Dermis blood vessel endothelial cell (primary cell): ENCODE measurements around the gene HDAC4. TPM values are rescaled to one million over a fixed set of nuclear protein-coding genes. Genes with fewer than 3 reads are reported as not detected.
A peak's percentile ranks its signal among the peaks of the same experiment; 100 is the strongest.

ENCODE experiments used
- DNase-seq: peaks from one replicate; pipeline ENCODE4 v3.0.0; 2010
- total RNA-seq: library from RNA; depleted of rRNA; stranded (reverse); fragments of >200 nt; gene quantifications from 2 replicates; pipeline ENCODE4 v1.2.3, GENCODE V29; 2014

Gene HDAC4
- total RNA-seq, 1 donor from 2014 or later = 17.4 TPM

DNA sequence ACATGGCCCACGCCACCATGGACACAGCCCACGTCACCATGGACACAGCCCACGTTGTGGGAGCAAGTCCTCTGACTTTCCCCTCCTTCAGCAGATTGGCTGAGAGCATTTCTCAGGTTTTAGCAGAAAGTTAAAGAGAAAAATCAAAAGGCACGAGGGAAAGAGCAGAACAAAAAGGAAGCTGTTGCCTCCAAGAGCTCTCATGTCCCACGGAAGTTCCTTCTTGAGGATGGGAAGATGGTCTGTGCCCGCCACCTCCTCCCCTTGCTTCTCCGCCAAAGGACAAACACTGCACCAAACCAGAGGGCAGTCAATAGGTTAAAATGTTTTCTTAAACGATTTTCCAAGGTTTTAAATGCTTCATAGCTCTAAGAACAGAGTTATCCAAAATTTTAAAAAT, 148.4 kb downstream of the HDAC4 start:
- no peak for DNase-seq

DNA sequence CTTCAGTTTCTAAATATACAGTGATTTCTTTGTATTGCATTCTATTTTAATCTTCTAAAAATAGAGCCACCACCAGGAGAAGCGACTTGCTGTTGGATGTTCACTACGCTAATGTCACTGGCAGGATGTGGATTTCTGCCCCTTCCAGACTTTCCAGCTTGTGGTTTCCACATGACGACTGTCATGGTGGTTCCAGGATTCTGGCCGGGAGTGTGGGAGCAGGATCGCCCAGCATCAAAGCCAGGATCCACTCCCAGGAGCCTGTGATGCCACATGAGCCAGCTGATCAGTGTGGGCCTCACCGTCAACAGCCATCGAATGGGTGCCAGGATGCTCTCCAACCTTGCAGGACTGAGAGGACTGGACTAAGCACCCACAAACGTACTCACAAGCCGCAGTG, 148.8 kb downstream of the HDAC4 start:
- DNase-seq = no peak

DNA sequence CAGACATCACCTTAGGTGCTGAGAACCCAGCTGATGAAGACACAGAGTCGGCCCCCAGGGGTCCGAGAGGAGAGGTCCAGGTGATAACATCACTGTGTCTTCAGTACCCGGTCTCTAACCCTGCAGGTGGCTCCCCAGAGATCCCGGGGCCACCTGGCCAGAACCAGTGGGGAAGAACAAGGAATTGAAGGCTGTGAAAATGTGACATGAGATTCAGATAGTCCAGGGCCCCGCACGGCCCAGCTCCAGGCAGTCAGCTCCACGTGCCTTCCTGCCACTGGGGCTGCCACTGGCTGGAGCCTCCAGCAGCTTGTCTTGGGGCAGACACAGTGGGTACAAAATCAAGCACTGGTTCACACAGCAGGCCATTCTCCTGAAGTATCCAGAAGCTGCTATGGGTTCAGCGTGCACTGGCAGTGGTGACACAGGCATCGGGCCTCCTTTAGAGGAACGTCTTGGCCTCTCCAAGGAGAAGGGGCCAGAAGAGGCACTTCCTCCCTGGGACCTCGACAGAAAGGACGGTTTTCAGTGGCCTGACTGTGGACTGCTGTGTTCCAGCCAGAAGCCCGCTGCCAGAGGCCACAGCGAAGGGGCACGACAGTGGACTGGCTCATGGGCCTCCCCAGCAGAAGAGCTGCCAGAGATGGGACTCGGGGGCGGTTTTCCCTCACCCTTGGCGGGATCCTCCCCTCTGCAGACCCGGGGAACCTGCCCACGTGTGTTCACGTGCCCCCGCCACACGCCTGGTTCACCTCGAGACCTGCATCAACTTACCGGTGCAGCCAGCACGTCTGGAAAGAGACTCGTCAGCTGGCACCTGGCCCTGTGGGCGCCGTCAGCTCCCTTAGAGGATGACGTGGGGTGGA, 150.4 kb downstream of the HDAC4 start:
- no peak for DNase-seq

DNA sequence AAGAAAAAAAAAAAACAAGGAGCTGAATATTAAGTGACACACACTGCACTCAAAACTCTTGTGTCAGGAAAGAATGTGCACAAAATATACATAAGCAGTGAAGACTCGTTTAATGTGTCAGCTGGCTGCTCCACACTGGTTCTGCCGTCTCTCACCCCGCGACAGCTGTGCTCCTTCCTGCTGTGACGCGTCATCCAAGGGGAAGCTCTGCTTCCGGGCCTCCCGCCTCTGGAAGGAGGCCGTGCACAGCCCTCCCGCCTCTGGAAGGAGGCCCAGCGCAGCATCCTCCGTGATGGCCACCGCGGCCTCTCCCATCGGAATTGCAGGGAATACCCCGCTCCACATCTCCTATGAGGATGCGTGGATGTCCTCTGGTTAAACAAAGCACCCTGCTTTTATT, 151.0 kb downstream of the HDAC4 start:
- DNase-seq = peak; percentile 75

DNA sequence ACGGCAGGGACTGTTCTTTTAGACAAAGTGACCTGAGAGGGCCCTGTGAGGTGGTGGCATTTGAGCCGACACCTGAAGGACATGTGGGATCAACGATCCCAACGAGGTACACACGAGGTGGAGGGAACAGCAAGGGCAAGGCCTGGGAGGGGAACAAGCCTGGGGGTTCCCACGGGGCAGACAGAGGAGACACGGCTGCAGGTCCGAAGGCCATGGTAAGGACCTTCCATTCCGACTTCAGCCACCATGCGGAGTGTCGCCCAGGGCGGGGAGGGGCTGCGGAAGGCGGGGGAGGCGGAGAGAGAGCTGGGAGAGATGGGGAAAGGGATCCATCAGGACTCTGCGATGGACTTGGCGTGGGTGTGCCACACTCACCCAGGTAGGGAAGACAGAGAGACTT, 151.8 kb downstream of the HDAC4 start:
- DNase-seq = no peak

DNA sequence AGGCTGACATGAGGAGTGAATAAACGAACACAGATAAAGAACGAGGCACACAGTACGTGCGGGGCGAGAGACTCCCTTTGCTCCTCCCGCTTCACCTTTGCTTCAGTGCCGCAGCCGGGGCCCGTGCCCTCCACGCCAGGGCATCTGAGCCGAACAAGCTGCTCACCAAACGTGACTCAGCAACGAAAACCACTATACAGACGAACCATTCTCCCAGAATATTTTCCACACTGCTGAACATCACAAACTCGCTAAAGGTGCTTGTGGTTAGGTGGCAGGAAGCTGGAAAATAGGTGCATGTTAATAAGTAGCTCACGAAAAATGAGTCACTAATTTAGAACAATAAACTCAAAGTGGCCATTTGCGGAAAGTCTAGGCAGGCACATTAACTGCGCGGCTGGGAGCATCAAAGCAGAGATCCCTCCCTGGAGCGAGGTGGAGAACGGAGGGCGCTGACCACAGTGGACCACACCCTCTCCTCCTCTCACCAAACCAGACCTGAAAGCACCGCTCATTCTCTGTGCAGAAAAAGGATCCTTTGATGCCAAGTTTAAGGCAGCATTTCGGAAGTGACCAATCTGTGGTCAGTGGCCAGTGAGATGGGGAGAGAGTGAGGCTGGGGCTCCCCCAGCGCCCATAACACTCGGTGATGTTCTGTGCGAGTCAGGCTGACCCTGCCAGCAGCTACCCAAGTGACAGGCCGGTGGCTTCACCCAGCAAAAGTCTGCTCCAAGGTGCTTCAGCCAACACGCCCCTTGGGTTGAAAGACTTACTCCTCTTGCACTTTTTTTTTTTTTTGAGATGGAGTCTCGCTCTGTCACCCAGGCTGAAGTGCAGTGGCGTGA, 153.2 kb downstream of the HDAC4 start:
- DNase-seq = no peak

DNA sequence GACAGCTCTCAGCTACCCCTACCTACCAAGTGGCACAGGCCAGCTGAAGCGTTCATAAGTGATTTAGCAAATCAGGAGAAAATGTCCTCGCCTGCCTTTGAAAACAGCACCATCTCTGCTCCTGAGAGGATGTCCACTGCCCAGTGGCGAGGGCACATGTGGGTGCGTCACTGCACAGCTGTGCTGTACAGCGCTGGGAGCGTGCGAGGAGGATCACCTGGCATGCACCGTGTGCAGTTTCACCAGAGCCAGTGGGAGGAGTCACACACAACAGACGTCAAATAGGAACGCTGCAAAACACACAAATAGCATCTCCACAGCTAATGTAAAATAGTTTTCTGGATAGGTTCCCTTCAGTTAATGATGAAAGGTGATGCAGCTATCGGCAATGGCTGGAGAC, 154.1 kb downstream of the HDAC4 start:
- no peak for DNase-seq

DNA sequence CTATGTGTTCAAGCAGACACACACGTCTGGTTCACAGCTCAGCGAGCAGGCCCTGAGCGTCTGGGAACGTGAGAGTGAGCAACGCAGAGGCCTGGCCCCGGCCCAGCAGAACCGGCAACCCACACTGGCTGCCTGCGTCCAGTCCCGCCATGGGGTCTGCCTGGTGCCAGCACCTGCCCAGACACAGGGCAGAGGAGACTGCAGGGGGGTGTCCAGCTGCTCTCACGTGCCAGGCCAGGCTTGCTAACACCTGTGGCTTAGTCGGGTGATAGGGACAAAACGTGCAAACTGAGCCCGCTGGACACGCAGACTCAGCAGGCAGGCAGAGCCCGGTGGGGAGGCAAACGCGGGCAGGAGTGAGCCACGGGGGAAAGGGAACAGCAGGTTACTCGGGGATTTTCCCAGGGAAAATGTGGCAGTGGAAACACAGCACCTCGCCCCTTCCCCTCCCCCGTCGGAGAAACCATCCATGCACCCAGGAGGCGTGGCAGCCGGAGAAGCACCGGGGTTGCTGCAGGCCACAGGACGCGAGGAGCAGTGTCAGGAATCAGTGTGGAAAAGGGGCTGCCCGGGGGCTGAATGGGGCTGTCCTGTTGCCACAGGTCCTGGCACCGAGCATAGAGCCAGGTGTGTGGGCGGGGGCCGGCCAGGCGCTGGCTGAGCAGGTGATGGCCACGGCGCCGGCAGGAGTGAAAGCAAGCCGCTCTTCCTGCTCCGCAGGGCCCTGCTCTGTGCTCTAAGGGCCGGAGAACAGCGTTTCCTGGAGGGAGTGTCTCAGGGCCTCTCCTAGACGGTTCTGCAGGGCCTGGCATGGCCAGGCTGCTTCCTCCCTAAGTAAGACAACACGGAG, 154.7 kb downstream of the HDAC4 start:
- DNase-seq = no peak

DNA sequence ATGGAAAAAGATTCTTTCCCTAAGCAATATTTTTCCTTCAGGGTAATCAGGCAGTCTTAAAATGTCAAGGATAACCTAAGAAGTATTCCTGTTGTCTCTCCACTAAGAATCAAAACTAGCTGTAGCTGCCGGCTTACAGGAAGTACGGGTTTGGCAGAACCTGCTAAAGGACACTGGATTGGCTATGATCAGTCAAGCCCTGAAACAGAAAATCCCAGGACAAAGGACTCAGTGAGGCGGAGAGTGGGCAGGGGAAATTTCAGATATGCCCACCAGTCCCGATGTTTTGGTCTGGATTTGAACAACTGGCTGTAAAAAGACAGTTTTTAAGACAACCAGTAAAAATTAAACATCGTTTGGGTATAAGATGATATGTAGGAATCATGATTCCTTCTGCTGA, 155.7 kb downstream of the HDAC4 start:
- DNase-seq = no peak

DNA sequence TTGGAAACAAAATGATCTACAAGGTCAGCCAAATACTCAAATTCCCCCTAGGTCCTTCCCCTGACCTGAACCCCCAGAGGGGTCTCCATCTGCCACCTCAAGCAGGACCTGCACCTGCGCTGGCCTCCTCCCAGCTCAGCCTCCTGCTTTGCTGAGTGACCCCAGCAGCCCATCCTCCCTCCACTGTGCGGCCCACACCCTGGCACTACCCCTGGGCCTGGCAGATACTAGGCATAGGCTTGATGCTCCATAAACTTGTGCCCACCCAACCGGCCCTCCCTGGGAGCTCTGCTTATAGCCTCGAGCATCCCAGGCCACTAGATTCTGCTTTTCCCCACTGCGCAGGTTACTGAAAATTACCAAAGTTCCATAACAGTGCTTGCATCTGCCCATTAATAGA, 156.2 kb downstream of the HDAC4 start:
- no peak for DNase-seq

DNA sequence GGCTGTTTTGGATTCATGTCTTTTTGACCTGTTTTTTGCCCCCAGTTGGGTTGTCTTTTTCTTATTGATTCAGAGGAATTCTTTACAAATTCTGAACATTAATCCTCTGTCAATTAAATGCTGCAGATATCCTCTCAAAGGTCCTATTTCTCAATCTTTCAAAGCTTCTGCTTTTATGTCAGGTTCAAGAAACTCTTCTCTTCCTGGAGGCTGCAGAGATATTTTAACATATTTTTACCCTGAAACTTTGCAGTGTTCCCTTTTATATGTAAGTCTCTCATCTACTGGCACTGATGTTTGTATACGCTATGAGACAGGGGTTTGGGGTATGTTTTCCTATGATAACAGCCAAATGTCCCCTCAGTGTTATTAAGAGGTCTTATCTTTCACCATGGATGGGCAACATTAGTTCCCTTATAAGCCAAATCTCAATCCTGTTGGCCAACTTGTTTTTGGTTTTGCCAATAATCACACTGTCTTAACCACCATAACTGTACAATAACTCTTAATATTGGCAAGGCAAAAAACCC, 159.3 kb downstream of the HDAC4 start:
- no peak for DNase-seq

DNA sequence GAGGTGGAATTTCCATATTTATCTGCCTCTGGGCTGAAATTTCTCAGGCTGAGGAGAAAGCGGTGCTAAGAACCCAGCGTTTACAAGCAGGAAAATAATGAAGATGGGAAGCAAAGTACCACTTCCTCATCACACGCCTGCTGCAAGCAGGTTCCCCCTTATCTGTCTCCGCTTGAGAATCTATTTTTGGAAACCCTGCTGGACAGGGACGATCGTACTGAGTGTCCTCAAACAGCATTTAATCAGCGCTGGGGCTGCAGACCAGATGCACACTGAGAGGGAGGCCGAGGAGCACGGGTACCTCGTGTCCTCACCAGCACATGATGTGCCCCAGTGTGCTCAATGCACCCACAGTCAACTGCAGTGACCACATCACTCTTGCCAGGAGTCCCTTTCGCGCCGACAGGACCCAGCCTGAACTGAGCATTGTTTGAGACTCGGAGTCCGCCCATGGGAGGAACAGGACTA, 160.4 kb downstream of the HDAC4 start:
- DNase-seq = no peak

DNA sequence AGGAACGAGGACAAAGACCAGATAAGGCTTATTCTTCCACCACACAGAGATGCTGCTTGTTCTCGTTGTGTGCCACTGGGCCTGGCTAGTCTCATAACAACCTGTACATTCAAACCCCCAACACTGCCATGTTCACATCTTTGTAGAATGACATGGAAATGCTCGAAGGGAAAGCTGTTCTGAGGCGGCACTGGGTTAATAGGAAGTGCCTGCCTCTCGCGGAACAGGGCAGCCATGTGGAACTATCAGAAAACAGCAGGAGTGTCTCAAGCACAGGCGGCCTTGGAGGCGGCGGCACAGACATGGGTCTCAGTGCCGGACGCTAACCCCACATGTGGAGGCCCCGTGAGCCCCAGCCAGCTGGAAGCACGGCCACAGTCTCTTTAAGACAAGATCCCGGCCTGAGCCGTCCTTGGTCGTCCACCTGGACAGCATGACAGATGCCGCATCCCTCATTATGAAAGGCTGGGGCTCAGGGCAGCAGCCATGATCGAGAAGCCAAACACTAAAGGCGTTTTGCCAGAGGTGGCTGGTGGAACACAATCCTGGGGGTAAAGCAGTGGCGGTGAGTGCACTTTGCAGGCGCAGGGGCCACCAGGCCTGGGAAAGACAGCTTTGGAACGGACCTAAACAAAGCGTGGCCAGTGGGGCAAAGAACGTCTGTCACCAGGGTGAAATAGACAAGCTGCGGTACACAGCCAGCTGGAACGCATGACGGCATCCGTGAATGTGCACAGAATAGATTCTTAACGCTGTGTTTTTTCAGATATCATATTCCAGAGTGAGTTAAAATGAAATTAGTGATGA, 161.0 kb downstream of the HDAC4 start:
- DNase-seq = no peak

DNA sequence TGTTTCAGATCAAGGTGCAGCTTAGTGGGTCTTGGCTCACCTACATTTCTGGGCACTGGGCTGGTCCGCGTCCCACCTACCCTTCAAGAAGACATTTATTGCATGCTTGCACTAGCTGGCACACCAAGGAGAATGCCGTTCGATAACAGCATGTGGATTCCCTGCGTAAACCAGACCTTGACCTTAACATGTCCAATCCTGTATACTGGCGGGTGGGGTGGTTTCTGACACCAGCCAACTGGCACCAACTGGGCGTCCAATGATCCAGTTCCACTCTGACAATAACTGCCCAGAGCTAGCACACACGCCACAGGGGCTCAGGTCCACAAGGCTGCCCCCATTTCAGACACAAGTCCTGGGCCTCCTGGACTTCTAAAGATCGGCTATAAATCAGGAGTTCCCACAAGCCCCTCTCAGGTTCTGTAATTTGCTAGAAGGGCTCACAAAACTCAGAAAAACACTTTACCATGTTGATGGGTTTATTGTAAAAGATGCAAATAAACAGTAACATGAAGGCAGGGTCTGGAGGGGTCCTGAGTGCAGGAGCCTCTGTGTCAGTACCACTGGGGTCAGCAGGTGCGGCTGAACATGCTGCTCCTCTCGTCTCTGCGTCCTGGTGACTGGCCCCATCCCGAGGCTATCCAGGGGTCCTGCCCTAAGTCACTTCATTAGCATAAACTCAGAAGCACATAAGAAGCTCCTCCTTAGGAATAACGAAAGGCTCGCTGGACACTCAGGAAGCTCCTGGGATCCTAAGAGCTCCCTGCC, 161.8 kb downstream of the HDAC4 start:
- DNase-seq = no peak

DNA sequence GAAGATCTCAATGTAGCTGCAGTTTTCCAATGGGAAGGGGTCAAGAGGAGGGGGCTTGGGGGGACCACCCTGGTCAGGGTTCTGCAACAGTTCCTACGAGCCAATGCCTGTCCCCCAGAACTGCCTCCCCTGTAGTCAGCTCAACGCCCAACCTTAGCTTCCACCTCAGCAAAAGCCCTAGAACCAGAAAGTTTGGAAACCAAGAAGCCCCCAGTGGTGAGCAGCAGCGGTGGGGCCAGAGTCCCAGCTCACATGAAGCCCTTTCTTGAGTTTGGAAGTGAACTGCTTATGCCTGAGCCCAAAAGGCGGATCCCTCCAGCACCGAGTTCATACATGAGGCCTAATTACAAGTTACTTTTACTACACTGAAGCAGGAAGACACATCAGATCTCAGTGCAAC, 162.4 kb downstream of the HDAC4 start:
- no peak for DNase-seq

DNA sequence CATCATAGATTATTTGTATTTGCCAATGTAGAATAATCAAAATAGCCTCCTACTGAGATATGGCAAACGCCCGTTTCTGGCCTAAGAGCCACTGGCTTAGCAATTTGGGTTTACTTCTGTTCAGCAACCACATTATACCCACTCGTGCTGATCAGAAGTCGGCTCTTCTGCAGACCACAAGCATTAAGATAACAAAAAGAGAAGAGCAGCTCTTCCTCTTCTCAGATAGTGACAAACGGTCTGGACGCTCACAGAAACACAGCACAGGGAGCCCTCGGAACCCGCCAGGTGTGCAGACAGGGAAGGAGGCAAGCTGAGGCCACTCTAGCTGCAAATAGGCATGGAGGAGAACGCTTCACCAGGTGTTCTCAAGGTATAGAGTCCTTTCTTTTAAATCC, 164.0 kb downstream of the HDAC4 start:
- DNase-seq = no peak

DNA sequence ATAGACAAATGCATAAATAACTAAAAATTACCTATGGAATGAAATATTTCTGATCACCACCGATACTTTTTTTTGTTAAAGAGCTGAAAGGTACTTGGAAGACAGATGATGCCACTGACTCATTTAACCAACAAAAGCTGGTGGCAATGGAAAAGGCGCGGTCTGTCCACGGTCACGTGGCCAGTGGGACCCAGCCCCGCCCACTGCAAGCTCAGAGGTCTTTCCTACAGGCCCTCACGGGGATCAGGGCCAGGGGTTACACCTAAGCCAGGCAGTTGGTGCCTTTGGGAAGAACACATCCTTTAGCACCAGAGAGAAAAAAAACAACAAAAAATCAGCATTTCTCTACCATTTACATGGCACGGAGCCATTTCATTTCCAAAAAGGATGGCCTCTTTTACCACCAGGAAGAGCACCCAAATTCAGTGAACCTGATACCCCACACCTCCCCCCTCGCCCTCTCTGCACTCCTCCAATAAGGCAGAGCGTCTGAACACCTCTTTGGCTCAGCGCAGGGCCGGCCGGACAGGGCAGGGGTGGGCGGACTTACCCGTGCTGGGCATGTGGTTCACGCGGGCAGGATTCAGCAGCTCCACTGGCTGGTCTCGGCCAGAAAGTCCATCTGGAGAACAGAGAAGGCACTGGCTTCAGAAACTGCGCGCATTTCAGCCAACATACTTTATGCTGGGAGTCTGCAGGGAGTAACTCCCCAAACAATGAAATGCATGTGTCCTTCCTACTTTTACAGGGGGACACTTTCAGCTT, 164.6 kb downstream of the HDAC4 start:
- no peak for DNase-seq

DNA sequence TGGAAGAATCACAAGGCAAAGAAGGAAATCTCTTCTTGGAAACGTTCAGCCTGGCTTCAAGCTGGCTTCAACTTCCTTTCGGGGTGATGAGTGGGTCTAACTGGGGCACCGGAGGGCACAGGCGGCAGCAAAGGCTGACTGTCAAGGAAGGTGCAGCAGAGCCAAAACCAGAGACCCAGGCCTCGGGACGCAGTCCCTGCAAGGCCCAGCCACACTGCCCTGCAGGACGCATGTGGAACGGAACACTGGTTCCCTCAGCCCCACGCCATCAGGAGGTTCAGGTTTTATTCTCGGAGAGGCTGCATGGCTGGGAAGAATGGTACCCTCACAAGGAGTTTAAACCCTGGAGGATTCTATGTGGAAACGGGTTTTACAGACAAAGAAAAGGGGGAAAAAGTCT, 165.5 kb downstream of the HDAC4 start:
- no peak for DNase-seq

DNA sequence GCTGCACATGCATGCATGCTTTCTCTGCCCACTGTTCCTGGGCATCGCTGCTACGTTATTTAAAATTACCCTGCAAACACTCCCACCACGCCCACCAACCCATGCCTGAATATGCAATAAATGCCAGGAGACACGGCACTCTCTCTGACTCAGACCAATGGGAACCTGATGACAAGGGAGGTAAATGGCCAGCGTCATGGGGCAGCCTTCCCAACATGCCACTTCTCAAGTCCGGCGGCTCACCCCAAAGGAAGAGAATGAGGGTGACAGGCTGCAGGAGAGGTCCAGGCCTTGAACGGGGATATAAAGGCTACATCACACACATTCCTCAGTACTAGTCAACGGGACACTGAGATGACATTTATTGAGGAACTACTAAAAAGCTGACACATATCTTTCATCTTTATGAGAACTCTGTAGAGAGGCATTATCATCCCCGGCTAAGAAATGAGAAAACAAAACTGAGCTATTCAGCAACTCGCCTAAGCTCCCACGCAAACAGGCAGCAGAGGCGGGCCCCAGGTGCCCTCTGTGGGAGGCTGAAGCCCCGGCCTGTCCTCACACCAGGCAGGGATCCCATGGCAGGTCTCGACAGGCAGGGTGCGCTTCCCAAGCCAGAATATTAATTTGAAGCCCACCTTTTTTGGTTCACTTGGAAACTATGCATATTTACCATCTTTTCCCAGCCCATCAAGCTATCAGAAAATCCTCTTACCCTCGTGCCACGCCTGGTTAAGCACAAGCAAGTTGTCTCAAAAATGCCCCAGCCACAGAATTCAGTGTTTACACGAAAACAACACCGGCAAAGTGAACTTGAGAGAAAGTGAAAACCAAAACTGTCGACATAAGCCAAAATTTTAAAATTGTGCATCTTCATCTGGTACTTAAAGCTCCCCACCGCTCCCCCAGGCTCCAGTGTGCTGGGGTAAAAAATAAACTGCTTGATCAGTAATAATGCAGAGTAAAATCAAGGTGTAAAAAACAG, 166.3 kb downstream of the HDAC4 start:
- DNase-seq = no peak
